HG03342 (cell line): Measurements from ENCODE around the gene PPP1R14D.
A peak's percentile ranks its signal among the peaks of the same experiment; 100 is the strongest.
"Not testable (repeated sequence)": the region's sequence is repeated elsewhere in the genome, so short reads cannot be mapped to it uniquely, and the experiment has no call there.

Experiments
- ATAC-seq: cut with Tn5 transposase; IDR thresholded peaks from one replicate; pipeline ENCODE4 v1.9.1; 2021; ENCODE audit warnings: mild to moderate bottlenecking, moderate library complexity; ENCODE audit not compliant: unreplicated experiment

PPP1R14D gene, protein sequence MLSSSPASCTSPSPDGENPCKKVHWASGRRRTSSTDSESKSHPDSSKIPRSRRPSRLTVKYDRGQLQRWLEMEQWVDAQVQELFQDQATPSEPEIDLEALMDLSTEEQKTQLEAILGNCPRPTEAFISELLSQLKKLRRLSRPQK

GRCh38 chr15:40828447-40829036 is at the start of gene PPP1R14D:
PPP1R14D (minus strand) TSS chr15:40828708; CDS start chr15:40828641, 67 bp downstream.
- ATAC-seq = no peak

DNA sequence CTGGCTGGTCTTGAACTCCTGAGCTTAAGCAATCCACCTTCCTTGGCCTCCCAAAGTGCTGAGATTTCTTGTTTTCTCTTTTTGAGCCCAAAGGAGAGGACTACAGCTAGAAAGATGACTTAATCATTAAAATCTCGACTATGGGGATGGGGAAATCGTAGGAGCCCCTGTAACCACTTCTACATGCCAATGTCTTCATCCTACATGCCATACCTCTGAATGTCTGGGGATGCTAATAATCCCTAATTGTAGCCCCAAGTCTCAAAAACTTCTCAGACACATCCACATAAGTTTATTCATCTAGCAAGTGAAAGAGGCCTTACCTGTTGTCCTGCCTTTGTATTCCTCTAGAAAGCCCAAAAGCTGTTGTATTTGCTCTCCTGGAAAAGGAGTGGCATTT is 49.2 kb upstream of the PPP1R14D start:
- ATAC-seq = no peak

- no peak for ATAC-seq
Observed at GRCh38 chr15:40875991-40876730, 47.7 kb upstream of the PPP1R14D start.

GRCh38 chr15:40873694-40874561 is 45.4 kb upstream of the PPP1R14D start, which contains the start of gene RHOV:
RHOV (minus strand) TSS chr15:40874234; CDS start chr15:40874139, 95 bp downstream.
- ATAC-seq = peak; percentile 53

DNA sequence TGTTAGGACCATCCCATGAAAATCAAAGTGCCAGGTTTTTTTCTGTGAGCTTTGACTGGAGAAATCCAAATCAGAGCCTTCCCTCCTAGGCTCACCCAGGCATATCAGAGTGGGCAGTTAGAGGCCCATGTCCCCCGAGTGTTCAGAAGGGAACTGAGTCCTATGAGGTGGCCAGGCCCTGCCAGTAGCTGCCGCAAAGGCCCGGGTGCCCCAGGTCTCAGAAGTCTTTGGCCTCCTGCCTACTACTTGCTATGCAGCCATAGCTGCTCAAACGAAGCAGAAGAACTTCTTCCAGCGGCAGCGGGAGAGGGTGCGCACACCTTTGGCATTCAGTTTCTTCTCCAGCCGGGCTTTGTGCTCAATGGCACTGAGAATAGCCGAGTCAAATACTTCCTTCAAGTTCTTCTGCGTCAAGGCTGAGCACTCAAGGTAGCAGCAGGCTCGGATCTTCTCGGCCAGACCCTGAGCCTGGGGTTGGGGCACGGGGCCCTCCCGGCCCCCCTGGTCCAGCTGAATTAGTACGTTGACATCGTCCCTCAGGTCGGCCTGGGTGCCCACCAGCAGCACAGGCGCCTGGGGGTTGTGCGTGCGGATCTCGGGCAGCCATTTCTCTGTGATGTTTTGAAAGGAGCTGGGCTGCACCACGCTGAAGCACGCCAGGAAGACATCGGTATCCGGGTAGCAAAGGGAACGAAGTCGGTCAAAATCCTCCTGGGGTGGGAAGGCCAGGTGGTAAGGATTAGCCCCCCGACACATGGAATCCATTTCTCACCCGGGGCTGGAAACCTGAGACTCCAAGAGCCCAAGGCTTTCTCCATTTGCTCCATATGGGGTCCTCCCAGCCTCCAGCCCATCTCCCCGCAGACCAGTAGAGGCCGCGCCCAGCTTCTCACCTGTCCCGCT is 44.5 kb upstream of the PPP1R14D start:
- no peak for ATAC-seq

GRCh38 chr15:40871749-40872617 is 43.5 kb upstream of the PPP1R14D start:
- peak; percentile 42 for ATAC-seq

GRCh38 chr15:40870716-40871115 is 42.2 kb upstream of the PPP1R14D start:
- no peak for ATAC-seq

GRCh38 chr15:40869686-40870085 is 41.2 kb upstream of the PPP1R14D start:
- ATAC-seq = no peak

DNA sequence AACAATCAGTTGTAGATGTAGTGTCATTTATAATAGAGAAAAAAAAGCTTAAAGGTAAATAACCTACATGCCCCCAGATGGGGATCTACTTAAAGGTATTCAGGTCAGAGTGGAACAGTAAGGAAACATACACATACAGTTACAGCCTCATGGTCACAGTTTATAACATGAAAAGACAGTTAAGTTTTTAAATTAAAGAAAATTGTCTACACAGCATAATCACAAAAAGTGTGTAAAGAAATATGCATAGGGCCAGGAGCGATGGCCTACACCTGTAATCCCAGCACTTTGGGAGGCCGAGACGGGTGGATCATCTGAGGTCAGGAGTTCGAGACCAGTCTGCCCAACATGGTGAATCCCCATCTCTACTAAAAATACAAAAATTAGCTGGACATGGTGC is 38.7 kb upstream of the PPP1R14D start:
- ATAC-seq = no peak

- no peak for ATAC-seq
Observed at GRCh38 chr15:40863660-40864270, 35.3 kb upstream of the PPP1R14D start.

DNA sequence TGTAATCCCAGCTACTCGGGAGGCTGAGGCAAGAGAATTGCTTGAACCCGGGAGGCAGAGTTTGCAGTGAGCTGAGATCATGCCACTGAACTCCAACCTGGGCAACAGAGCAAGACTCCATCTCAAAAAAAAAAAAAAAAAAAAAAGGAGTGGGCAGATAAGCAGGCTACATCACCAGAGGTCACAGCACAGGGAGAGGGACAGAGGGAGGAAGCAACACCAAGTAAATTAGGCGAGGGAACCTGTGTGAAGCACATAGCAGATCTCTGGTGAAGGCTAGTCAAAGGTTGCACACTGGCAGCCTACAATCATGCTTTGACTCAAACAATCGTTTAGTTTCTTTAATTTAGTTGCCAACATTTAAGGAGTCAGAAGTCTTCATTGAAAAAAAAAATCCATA is 32.6 kb upstream of the PPP1R14D start:
- ATAC-seq = not testable (repeated sequence)

- peak; percentile 58 for ATAC-seq
Observed at GRCh38 chr15:40859206-40859851, 30.8 kb upstream of the PPP1R14D start.

- ATAC-seq = no peak
Observed at GRCh38 chr15:40858706-40859105, 30.2 kb upstream of the PPP1R14D start.

GRCh38 chr15:40857601-40858341 is 29.3 kb upstream of the PPP1R14D start:
- peak; percentile 61 for ATAC-seq

- no peak for ATAC-seq
Observed at GRCh38 chr15:40856746-40857145, 28.2 kb upstream of the PPP1R14D start.

DNA sequence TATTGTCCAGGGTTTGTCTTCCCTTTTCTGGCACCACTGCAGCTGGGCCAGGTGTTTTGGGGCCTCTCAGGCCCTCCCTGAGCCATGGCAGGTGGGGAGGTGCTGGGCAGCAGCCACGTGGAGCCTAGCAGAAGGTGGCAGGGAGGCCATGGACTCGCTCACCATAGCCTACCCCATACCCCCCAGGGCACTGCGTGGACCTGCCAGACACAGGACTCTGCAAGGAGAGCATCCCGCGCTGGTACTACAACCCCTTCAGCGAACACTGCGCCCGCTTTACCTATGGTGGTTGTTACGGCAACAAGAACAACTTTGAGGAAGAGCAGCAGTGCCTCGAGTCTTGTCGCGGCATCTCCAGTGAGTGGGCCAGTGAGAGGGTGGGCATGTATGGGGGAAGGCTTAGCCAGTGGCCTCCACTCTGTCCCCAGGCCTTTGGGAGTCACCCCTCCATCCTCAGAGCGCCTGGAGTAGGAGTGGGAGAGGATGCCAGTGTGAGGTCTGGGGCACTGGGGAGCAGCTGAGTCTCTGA is 27.3 kb upstream of the PPP1R14D start:
- no peak for ATAC-seq

DNA sequence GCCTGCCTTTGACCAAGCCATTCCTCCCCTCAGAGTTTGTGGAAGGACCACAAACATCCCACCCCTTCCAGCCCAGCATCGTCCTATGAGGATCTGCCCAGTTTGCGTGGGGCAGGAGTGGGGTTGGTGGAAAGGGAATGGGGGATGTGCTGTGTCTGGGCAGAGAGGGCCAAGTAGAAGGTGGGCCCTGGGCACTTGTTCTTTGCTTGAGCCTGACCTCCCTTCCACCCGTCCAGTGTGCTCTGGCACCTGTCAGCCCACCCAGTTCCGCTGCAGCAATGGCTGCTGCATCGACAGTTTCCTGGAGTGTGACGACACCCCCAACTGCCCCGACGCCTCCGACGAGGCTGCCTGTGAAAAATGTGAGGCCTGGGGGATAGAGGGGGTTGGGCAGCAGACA is 25.7 kb upstream of the PPP1R14D start:
- no peak for ATAC-seq
